Neural cell (in vitro differentiated cells): Measurements from ENCODE around the gene GMPR. TPM values are rescaled to one million over a fixed set of nuclear protein-coding genes. Genes with fewer than 3 reads are reported as not detected.

Experiments
- H2AFZ ChIP-seq: fragments of 200-600, 300-800 bp; sonication (generic), shearing (Covaris generic); 2 replicates; pipeline ENCODE4 v1.6.0; 2014; ENCODE audit warnings: low read depth, mild to moderate bottlenecking, antibody characterized with exemption, low read length, moderate library complexity
- H3F3A ChIP-seq: fragments of 200-600 bp; shearing (Covaris generic); 2 replicates; pipeline ENCODE4 v1.6.1; 2016; ENCODE audit warnings: mild to moderate bottlenecking, moderate library complexity, mixed read lengths, antibody characterized with exemption, low read length; ENCODE audit not compliant: insufficient read depth, poor library complexity, severe bottlenecking
- H3K27ac ChIP-seq: fragments of 200-600, 300-800 bp; sonication (generic), shearing (Covaris generic); 2 replicates; pipeline ENCODE4 v1.5.1; 2014; ENCODE audit warnings: mild to moderate bottlenecking, low read length, moderate library complexity
- H3K27me3 ChIP-seq: fragments of 300-800, 200-600 bp; sonication (generic), shearing (Covaris generic); 2 replicates; pipeline ENCODE4 v1.6.0; 2014; ENCODE audit warnings: mild to moderate bottlenecking, low read depth, low read length, moderate library complexity; ENCODE audit not compliant: insufficient read depth
- H3K36me3 ChIP-seq: fragments of 300-800, 200-600 bp; sonication (generic), shearing (Covaris generic); 2 replicates; pipeline ENCODE4 v1.5.1; 2014; ENCODE audit warnings: mild to moderate bottlenecking, antibody characterized with exemption, low read length, moderate library complexity; ENCODE audit not compliant: insufficient read depth
- H3K4me2 ChIP-seq: fragments of 300-800, 200-600 bp; sonication (generic), shearing (Covaris generic); 2 replicates; pipeline ENCODE4 v1.6.0; 2014; ENCODE audit warnings: mild to moderate bottlenecking, low read length
- H3K4me3 ChIP-seq: fragments of 300-800, 200-600 bp; sonication (generic), shearing (Covaris generic); 2 replicates; pipeline ENCODE4 v1.5.1; 2014; ENCODE audit warnings: mild to moderate bottlenecking, low read length, moderate library complexity
- H3K79me2 ChIP-seq: fragments of 200-600 bp; shearing (Covaris generic); replicated peaks from 2 replicates; pipeline ENCODE4 v1.6.0; 2014; ENCODE audit warnings: mild to moderate bottlenecking, low read length, moderate library complexity; ENCODE audit not compliant: insufficient read depth
- H3K9ac ChIP-seq: fragments of 300-800, 200-600 bp; sonication (generic), shearing (Covaris generic); 2 replicates; pipeline ENCODE4 v1.6.1; 2016; ENCODE audit warnings: mild to moderate bottlenecking, low read length, mixed read lengths
- H3K9me2 ChIP-seq: fragments of 200-600 bp; shearing (Covaris generic); 2 replicates; pipeline ENCODE4 v1.6.1; 2016; ENCODE audit warnings: mild to moderate bottlenecking, low read length, mixed read lengths; ENCODE audit not compliant: insufficient read depth
- H3K9me3 ChIP-seq: fragments of 200-600, 300-800 bp; sonication (generic), shearing (Covaris generic); 2 replicates; pipeline ENCODE4 v1.6.1; 2016; ENCODE audit warnings: mild to moderate bottlenecking, mixed run types, low read length, moderate library complexity, mixed read lengths
- H4K20me1 ChIP-seq: fragments of 200-600 bp; shearing (Covaris generic); 2 replicates; pipeline ENCODE4 v1.6.1; 2016; ENCODE audit warnings: mild to moderate bottlenecking, mixed run types; ENCODE audit not compliant: insufficient read depth
- EP300 ChIP-seq: fragments of 450-650 bp; conservative IDR thresholded peaks from 2 replicates; pipeline ENCODE4 v1.6.1; 2014; ENCODE audit warnings: antibody characterized with exemption, mild to moderate bottlenecking, moderate library complexity; ENCODE audit not compliant: poor library complexity, severe bottlenecking
- EZH2 ChIP-seq: fragments of 200-600, 300-800 bp; shearing (Covaris generic), sonication (generic); IDR thresholded peaks from 2 replicates; pipeline ENCODE4 v1.6.1; 2014; ENCODE audit warnings: antibody characterized with exemption, low read length, borderline replicate concordance, mild to moderate bottlenecking; ENCODE audit not compliant: insufficient read depth, poor library complexity, severe bottlenecking
- MXI1 ChIP-seq: fragments of 450-650 bp; conservative IDR thresholded peaks from 2 replicates; pipeline ENCODE4 v1.6.1; 2014; ENCODE audit warnings: antibody characterized with exemption, mild to moderate bottlenecking; ENCODE audit not compliant: poor library complexity, severe bottlenecking
- POLR2AphosphoS5 ChIP-seq: IDR thresholded peaks from 2 replicates; pipeline ENCODE4 v1.6.1; 2012
- RAD21 ChIP-seq: fragments of 450-650 bp; conservative IDR thresholded peaks from 2 replicates; pipeline ENCODE4 v1.6.1; 2014; ENCODE audit warnings: antibody characterized with exemption, mild to moderate bottlenecking, moderate library complexity
- SMC3 ChIP-seq: fragments of 450-650 bp; conservative IDR thresholded peaks from 2 replicates; pipeline ENCODE4 v1.6.1; 2014; ENCODE audit warnings: antibody characterized with exemption, mild to moderate bottlenecking, moderate library complexity; ENCODE audit not compliant: poor library complexity
- TAF1 ChIP-seq: IDR thresholded peaks from 2 replicates; pipeline ENCODE4 v1.6.1; 2012; ENCODE audit warnings: low read depth
- polyA plus RNA-seq: library from polyadenylated mRNA; depleted of rRNA; stranded (reverse); fragments of >200 nt; gene quantifications from 2 replicates; pipeline ENCODE4 v1.2.3, GENCODE V29; 2014
- TF ChIP-seq, protein P1 (sequence below): fragments of 450-650 bp; IDR thresholded peaks from 2 replicates; pipeline ENCODE4 v1.5.1; 2014; ENCODE audit warnings: antibody characterized with exemption, mild to moderate bottlenecking, moderate library complexity; ENCODE audit not compliant: poor library complexity, severe bottlenecking
- TF ChIP-seq, protein P2 (sequence below): IDR thresholded peaks from 2 replicates; pipeline ENCODE4 v1.6.1; 2012; ENCODE audit warnings: borderline replicate concordance

GMPR gene
- polyA plus RNA-seq, 1 donor from 2014 or later = not detected

DNA sequence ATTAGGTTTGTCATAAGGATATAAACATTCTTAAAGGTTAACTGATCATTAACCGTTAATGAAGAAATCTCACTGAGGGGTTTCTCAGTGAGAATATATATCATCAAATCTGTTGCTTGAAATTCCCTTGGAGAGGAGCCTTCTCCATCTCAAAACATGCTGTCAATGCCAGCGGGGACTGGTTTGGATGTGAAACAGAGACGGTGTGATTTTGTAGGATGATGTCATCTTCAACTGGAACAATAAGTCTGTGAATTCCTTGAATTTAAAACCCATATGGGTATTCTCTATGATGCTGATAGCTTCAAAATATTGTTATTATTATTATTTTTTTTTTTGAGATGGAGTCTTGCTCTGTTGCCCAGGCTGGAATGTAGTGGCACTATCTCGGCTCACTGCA is 75.9 kb downstream of the GMPR start:
- Histone ChIP-seq H3K79me2 (no peaks in the 10 kb centered on the region), H3K9me2 (no peaks in the 10 kb centered on the region), H3K4me3 (no peak overlapping the region), H3K36me3 (no peaks in the 10 kb centered on the region), H3K4me2 (no peak overlapping the region), H3K9me3 (no peaks in the 10 kb centered on the region), H3K27ac (no peak overlapping the region), H3F3A (no peaks in the 10 kb centered on the region), H3K27me3 (no peaks in the 10 kb centered on the region), H2AFZ (no peak overlapping the region), H4K20me1 (no peaks in the 10 kb centered on the region), H3K9ac (no peak overlapping the region)
- TF ChIP-seq EZH2 (no peak), POLR2AphosphoS5 (no peak), TAF1 (no peak), EP300 (no peak), MXI1 (no peak), RAD21 (no peak), SMC3 (no peak)
- TF ChIP-seq, protein P1, sequence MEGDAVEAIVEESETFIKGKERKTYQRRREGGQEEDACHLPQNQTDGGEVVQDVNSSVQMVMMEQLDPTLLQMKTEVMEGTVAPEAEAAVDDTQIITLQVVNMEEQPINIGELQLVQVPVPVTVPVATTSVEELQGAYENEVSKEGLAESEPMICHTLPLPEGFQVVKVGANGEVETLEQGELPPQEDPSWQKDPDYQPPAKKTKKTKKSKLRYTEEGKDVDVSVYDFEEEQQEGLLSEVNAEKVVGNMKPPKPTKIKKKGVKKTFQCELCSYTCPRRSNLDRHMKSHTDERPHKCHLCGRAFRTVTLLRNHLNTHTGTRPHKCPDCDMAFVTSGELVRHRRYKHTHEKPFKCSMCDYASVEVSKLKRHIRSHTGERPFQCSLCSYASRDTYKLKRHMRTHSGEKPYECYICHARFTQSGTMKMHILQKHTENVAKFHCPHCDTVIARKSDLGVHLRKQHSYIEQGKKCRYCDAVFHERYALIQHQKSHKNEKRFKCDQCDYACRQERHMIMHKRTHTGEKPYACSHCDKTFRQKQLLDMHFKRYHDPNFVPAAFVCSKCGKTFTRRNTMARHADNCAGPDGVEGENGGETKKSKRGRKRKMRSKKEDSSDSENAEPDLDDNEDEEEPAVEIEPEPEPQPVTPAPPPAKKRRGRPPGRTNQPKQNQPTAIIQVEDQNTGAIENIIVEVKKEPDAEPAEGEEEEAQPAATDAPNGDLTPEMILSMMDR = no peak
- TF ChIP-seq, protein P2, sequence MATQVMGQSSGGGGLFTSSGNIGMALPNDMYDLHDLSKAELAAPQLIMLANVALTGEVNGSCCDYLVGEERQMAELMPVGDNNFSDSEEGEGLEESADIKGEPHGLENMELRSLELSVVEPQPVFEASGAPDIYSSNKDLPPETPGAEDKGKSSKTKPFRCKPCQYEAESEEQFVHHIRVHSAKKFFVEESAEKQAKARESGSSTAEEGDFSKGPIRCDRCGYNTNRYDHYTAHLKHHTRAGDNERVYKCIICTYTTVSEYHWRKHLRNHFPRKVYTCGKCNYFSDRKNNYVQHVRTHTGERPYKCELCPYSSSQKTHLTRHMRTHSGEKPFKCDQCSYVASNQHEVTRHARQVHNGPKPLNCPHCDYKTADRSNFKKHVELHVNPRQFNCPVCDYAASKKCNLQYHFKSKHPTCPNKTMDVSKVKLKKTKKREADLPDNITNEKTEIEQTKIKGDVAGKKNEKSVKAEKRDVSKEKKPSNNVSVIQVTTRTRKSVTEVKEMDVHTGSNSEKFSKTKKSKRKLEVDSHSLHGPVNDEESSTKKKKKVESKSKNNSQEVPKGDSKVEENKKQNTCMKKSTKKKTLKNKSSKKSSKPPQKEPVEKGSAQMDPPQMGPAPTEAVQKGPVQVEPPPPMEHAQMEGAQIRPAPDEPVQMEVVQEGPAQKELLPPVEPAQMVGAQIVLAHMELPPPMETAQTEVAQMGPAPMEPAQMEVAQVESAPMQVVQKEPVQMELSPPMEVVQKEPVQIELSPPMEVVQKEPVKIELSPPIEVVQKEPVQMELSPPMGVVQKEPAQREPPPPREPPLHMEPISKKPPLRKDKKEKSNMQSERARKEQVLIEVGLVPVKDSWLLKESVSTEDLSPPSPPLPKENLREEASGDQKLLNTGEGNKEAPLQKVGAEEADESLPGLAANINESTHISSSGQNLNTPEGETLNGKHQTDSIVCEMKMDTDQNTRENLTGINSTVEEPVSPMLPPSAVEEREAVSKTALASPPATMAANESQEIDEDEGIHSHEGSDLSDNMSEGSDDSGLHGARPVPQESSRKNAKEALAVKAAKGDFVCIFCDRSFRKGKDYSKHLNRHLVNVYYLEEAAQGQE = no peak

DNA sequence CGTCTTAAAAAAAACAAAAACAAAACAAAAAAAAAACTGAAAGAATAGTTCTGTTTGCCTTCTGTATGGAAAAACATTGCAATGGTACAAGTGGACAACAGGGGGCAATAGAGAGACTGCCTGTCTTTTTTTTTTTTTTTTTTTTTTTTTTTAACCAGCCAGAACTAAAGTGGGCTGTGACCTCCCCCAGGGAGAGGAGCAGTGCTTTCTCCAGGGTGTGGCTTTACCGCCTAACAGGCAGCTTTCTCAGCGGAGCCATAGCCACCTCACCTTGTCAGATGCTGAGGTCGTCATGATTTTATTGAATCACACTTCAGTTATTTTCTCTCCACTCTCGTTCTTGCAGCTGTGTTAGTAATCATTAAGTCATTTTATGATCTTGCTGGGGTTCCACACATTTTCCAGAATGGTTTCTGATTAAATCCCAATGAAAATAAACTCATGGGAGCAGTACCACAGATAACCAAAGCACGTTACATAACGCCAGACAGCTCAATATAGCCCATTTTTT is 78.4 kb downstream of the GMPR start:
- H4K20me1 ChIP-seq = no peaks in the 10 kb centered on the region
- H3K4me2 ChIP-seq = no peak overlapping the region
- no peak overlapping the region for H3K27ac ChIP-seq
- no peaks in the 10 kb centered on the region for H3K27me3 ChIP-seq
- no peak overlapping the region for H3K4me3 ChIP-seq
- no peaks in the 10 kb centered on the region for H3K9me2 ChIP-seq
- H3K9me3 ChIP-seq = no peaks in the 10 kb centered on the region
- TF ChIP-seq TAF1 = no peak
- TF ChIP-seq MXI1 = no peak
- TF ChIP-seq, protein P1 = peak; percentile 59
- H3F3A ChIP-seq = no peaks in the 10 kb centered on the region
- H3K9ac ChIP-seq = no peak overlapping the region
- no peak overlapping the region for H2AFZ ChIP-seq
- no peaks in the 10 kb centered on the region for H3K79me2 ChIP-seq
- H3K36me3 ChIP-seq = no peaks in the 10 kb centered on the region
